HG03342 (cell line): ENCODE results near the gene TMEM31.
"Not testable (repeated sequence)": the region's sequence is repeated elsewhere in the genome, so short reads cannot be mapped to it uniquely, and the experiment has no call there.

ENCODE experiments used
- ATAC-seq: cut with Tn5 transposase; IDR thresholded peaks from one replicate; pipeline ENCODE4 v1.9.1; 2021; ENCODE audit warnings: mild to moderate bottlenecking, moderate library complexity; ENCODE audit not compliant: unreplicated experiment

Gene TMEM31

GRCh38 chrX:103722505-103722904, 11.8 kb downstream of the TMEM31 start:
- no peak for ATAC-seq

GRCh38 chrX:103726477-103726876, 15.8 kb downstream of the TMEM31 start:
- ATAC-seq = no peak

- no peak for ATAC-seq
Observed at GRCh38 chrX:103727115-103727514, 16.4 kb downstream of the TMEM31 start.

GRCh38 chrX:103729015-103729414, 18.3 kb downstream of the TMEM31 start:
- ATAC-seq = no peak

- no peak for ATAC-seq
Observed at GRCh38 chrX:103730147-103730795, 19.6 kb downstream of the TMEM31 start.

GRCh38 chrX:103730796-103731493, 20.2 kb downstream of the TMEM31 start:
- ATAC-seq = no peak

- no peak for ATAC-seq
Observed at GRCh38 chrX:103733017-103733416, 22.3 kb downstream of the TMEM31 start.

- ATAC-seq = no peak
Observed at GRCh38 chrX:103734125-103734760, 23.5 kb downstream of the TMEM31 start.

- ATAC-seq = no peak
Observed at GRCh38 chrX:103737696-103738095, 27.0 kb downstream of the TMEM31 start.

- ATAC-seq = no peak
Observed at GRCh38 chrX:103739421-103739820, 28.7 kb downstream of the TMEM31 start.

- no peak for ATAC-seq
Observed at GRCh38 chrX:103741879-103742278, 31.2 kb downstream of the TMEM31 start.

GRCh38 chrX:103742339-103742738, 31.6 kb downstream of the TMEM31 start:
- no peak for ATAC-seq

- ATAC-seq = no peak
Observed at GRCh38 chrX:103747163-103747562, 36.5 kb downstream of the TMEM31 start.

GRCh38 chrX:103754401-103754800, 43.7 kb downstream of the TMEM31 start:
- no peak for ATAC-seq

- ATAC-seq = no peak
Observed at GRCh38 chrX:103756736-103757135, 46.0 kb downstream of the TMEM31 start.

GRCh38 chrX:103758555-103758954, 47.8 kb downstream of the TMEM31 start:
- ATAC-seq = no peak

- ATAC-seq = not testable (repeated sequence)
Observed at GRCh38 chrX:103763541-103763940, 52.8 kb downstream of the TMEM31 start.
